WTC11 (cell line): ENCODE results near the gene PLPPR3.

Source experiments
- CBFB ChIP-seq: sonication (generic); formaldehyde crosslinking; IDR thresholded peaks from 2 replicates; pipeline ENCODE4 v1.8.1; 2022; ENCODE audit warnings: mild to moderate bottlenecking, low read depth, missing genetic modification reagents
- IRF1 ChIP-seq: sonication (generic); formaldehyde crosslinking; IDR thresholded peaks from 2 replicates; pipeline ENCODE4 v1.8.0; 2023; ENCODE audit warnings: missing genetic modification reagents
- NR2C2 ChIP-seq: sonication (generic); formaldehyde crosslinking; IDR thresholded peaks from 2 replicates; pipeline ENCODE4 v1.8.0; 2022; ENCODE audit warnings: mild to moderate bottlenecking, missing genetic modification reagents
- SP1 ChIP-seq: sonication (generic); formaldehyde crosslinking; conservative IDR thresholded peaks from 2 replicates; pipeline ENCODE4 v1.8.1; 2022; ENCODE audit warnings: missing genetic modification reagents
- TEAD4 ChIP-seq: sonication (generic); formaldehyde crosslinking; IDR thresholded peaks from 2 replicates; pipeline ENCODE4 v1.8.0; 2022; ENCODE audit warnings: mild to moderate bottlenecking, missing genetic modification reagents
- ZNF121 ChIP-seq: sonication (generic); formaldehyde crosslinking; IDR thresholded peaks from 2 replicates; pipeline ENCODE4 v1.8.0; 2023; ENCODE audit warnings: missing genetic modification reagents
- ZNF317 ChIP-seq: sonication (generic); formaldehyde crosslinking; IDR thresholded peaks from 2 replicates; pipeline ENCODE4 v1.8.1; 2023; ENCODE audit warnings: low read depth, mild to moderate bottlenecking, moderate library complexity, missing genetic modification reagents, borderline replicate concordance
- TF ChIP-seq, protein P1 (sequence below): sonication (generic); formaldehyde crosslinking; IDR thresholded peaks from 2 replicates; pipeline ENCODE4 v1.8.1; 2022; ENCODE audit warnings: low read depth, mild to moderate bottlenecking, moderate library complexity, missing genetic modification reagents, borderline replicate concordance

- TF ChIP-seq NR2C2 (CRISPR knock-in tag), result no peak
- no peak for TF ChIP-seq TEAD4 (CRISPR knock-in tag)
- no peak for TF ChIP-seq ZNF121
- TF ChIP-seq, protein P1, sequence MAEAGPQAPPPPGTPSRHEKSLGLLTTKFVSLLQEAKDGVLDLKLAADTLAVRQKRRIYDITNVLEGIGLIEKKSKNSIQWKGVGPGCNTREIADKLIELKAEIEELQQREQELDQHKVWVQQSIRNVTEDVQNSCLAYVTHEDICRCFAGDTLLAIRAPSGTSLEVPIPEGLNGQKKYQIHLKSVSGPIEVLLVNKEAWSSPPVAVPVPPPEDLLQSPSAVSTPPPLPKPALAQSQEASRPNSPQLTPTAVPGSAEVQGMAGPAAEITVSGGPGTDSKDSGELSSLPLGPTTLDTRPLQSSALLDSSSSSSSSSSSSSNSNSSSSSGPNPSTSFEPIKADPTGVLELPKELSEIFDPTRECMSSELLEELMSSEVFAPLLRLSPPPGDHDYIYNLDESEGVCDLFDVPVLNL (CRISPR knock-in tag), result no peak
- no peak for TF ChIP-seq SP1 (CRISPR knock-in tag)
- TF ChIP-seq ZNF317 (CRISPR knock-in tag), result no peak
- no peak for TF ChIP-seq IRF1 (CRISPR knock-in tag)
- TF ChIP-seq CBFB, result no peak
Observed at GRCh38 chr19:827710-828321, 6.1 kb upstream of the PLPPR3 start, which contains the start of gene AZU1.
